ENCODE data around the gene SIRPD.

DNA sequence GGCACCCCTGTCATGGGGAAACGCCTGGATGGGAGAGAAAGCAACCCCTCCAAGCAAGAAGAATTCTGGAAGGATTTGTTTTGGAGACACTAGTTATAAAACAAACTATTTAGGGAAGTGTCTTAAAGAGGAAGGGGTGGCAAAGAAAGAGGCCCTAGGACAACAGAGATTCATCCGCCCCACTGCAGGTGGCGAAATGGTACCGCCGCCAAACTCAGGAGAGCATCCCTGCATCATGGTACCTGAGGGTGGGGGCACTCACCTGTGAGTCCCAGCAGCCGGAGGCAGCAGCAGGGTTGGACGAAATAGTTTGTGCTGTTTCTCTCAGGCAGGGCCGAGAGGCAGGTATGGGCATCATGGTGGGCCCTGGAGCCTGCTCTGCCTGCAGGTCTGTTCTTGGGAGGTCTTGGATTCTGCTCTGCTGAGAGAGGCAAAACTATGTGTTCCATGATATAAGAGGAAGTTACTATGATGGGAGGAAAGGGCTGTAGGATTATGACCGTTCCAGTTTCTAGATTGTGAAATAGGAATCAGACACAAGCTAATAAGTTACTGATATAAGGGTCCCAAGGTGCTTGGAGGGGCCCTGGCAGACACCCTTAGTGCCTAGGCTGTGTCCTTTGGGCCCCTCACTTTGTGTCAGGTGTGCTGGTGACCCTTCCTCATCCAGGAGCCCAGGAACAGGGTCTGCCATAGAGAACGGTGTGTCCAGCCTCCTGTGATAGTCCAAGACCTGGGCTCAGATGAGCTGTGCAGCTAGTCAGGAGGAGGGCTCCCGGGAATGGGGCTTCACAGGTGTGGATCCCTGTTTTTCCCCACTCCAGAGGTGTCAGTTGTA is 20.4 kb downstream of the SIRPD start:
- TF ChIP-seq CTCF (tag by site-specific recombination; IDR thresholded peaks at IDR 0.05) (no peak), ZNF423 (tag by site-specific recombination; IDR thresholded peaks at IDR 0.05) (no peak), ZNF302 (tag by site-specific recombination; IDR thresholded peaks at IDR 0.05; ENCODE audit: low read depth) (no peak), YY1 (tag by site-specific recombination; IDR thresholded peaks at IDR 0.05) (no peak), ZBTB20 (tag by site-specific recombination; IDR thresholded peaks at IDR 0.05) (no peak), SP2 (tag by site-specific recombination; IDR thresholded peaks at IDR 0.05) (no peak), ZNF768 (tag by site-specific recombination; IDR thresholded peaks at IDR 0.05) (no peak), ZBTB7A (tag by site-specific recombination; IDR thresholded peaks at IDR 0.05; ENCODE audit: low read depth) (no peak), MEIS1 (CRISPR knock-in tag; IDR thresholded peaks at IDR 0.05; ENCODE audit: borderline replicate concordance) (no peak), ZNF830 (tag by site-specific recombination; IDR thresholded peaks at IDR 0.05; ENCODE audit: low read depth) (no peak), ZFP37 (tag by site-specific recombination; IDR thresholded peaks at IDR 0.05) (no peak), ZNF37A (tag by site-specific recombination; IDR thresholded peaks at IDR 0.05) (no peak), RBAK (tag by site-specific recombination; IDR thresholded peaks at IDR 0.05) (no peak)
